DMS153 (cell line): ENCODE results near the gene TMEM33.

ENCODE experiments used
- DNase-seq: peaks from one replicate; lab custom pipeline; 2025; lab: John Stamatoyannopoulos, UW

Gene TMEM33

GRCh38 chr4:41998019-41998418, 62.8 kb downstream of the TMEM33 start:
- no peak for DNase-seq

GRCh38 chr4:41999321-41999720, 64.1 kb downstream of the TMEM33 start:
- no peak for DNase-seq

- DNase-seq, result no peak
Observed at GRCh38 chr4:42008011-42008786, 73.0 kb downstream of the TMEM33 start.
